ENCODE data around the gene PXDC1. TPM values are rescaled to one million over a fixed set of nuclear protein-coding genes. Genes with fewer than 3 reads are reported as not detected.
A peak's percentile ranks its signal among the peaks of the same experiment; 100 is the strongest.
"Not testable (repeated sequence)": the region's sequence is repeated elsewhere in the genome, so short reads cannot be mapped to it uniquely, and the experiment has no call there.

Gene PXDC1
- total RNA-seq, 1 donor from 2014 or later, result 7.5 TPM

- no peak overlapping the region for H3K27ac Mint-ChIP-seq (ENCODE audit: unreplicated experiment)
- H3K4me1 Mint-ChIP-seq (ENCODE audit: low read depth, unreplicated experiment), result peaks cover 8% of the 10 kb centered on the region
- TF ChIP-seq, protein P1, sequence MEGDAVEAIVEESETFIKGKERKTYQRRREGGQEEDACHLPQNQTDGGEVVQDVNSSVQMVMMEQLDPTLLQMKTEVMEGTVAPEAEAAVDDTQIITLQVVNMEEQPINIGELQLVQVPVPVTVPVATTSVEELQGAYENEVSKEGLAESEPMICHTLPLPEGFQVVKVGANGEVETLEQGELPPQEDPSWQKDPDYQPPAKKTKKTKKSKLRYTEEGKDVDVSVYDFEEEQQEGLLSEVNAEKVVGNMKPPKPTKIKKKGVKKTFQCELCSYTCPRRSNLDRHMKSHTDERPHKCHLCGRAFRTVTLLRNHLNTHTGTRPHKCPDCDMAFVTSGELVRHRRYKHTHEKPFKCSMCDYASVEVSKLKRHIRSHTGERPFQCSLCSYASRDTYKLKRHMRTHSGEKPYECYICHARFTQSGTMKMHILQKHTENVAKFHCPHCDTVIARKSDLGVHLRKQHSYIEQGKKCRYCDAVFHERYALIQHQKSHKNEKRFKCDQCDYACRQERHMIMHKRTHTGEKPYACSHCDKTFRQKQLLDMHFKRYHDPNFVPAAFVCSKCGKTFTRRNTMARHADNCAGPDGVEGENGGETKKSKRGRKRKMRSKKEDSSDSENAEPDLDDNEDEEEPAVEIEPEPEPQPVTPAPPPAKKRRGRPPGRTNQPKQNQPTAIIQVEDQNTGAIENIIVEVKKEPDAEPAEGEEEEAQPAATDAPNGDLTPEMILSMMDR (IDR thresholded peaks at IDR 0.05; ENCODE audit: partially characterized antibody, unreplicated experiment), result no peak
- no peaks in the 10 kb centered on the region for H3K27me3 Mint-ChIP-seq (ENCODE audit: unreplicated experiment)
- H3K4me3 Mint-ChIP-seq (ENCODE audit: unreplicated experiment), result no peak overlapping the region
- H3K36me3 Mint-ChIP-seq (ENCODE audit: unreplicated experiment), result no peaks in the 10 kb centered on the region
- peaks cover 2% of the 10 kb centered on the region for H3K9me3 Mint-ChIP-seq (ENCODE audit: unreplicated experiment)
- DNase-seq, result no peak
Measured at GRCh38 chr6:3777730-3778461, 26.4 kb upstream of the PXDC1 start.

GRCh38 chr6:3776881-3777507 lies 25.5 kb upstream of the PXDC1 start:
- Mint-ChIP-seq H3K36me3 (ENCODE audit: unreplicated experiment) (peaks cover 6% of the 10 kb centered on the region), H3K27me3 (ENCODE audit: unreplicated experiment) (no peaks in the 10 kb centered on the region), H3K4me3 (ENCODE audit: unreplicated experiment) (no peak overlapping the region), H3K27ac (ENCODE audit: unreplicated experiment) (peak overlapping the region; percentile 49), H3K9me3 (ENCODE audit: unreplicated experiment) (peaks cover 2% of the 10 kb centered on the region), H3K4me1 (ENCODE audit: low read depth, unreplicated experiment) (peaks cover 6% of the 10 kb centered on the region)
- DNase-seq, result no peak
- TF ChIP-seq, protein P1 (IDR thresholded peaks at IDR 0.05; ENCODE audit: partially characterized antibody, unreplicated experiment), result no peak

DNA sequence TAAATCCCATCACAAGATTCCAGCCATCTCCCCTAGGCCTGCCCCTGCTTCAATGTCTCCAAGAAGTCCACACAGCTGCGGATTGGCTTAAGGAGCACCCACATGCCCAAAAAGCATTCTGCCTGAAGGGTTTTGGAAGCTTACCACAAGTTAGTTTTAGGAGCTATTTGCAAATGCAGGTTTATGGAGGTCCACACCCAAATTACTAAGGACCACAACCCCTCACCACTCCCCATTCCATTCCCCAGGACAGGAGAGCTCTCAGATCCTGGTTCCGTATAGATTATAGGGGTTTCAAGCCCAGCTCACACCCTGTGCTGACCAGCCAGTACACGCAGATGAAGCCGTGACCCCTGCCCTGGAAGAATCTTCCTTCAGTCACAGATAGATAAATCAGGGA lies 24.3 kb upstream of the PXDC1 start:
- Mint-ChIP-seq H3K4me1 (ENCODE audit: low read depth, unreplicated experiment) (peaks cover 6% of the 10 kb centered on the region), H3K27me3 (ENCODE audit: unreplicated experiment) (no peaks in the 10 kb centered on the region), H3K27ac (ENCODE audit: unreplicated experiment) (no peak overlapping the region), H3K9me3 (ENCODE audit: unreplicated experiment) (peaks cover 2% of the 10 kb centered on the region), H3K36me3 (ENCODE audit: unreplicated experiment) (peaks cover 6% of the 10 kb centered on the region), H3K4me3 (ENCODE audit: unreplicated experiment) (no peak overlapping the region)
- TF ChIP-seq, protein P1 (IDR thresholded peaks at IDR 0.05; ENCODE audit: partially characterized antibody, unreplicated experiment), result no peak
- DNase-seq, result no peak

- TF ChIP-seq, protein P1 (IDR thresholded peaks at IDR 0.05; ENCODE audit: partially characterized antibody, unreplicated experiment), result no peak
- Mint-ChIP-seq H3K27me3 (ENCODE audit: unreplicated experiment) (no peaks in the 10 kb centered on the region), H3K27ac (ENCODE audit: unreplicated experiment) (no peak overlapping the region), H3K9me3 (ENCODE audit: unreplicated experiment) (peaks cover 2% of the 10 kb centered on the region), H3K4me1 (ENCODE audit: low read depth, unreplicated experiment) (peaks cover 5% of the 10 kb centered on the region), H3K4me3 (ENCODE audit: unreplicated experiment) (no peak overlapping the region), H3K36me3 (ENCODE audit: unreplicated experiment) (peaks cover 6% of the 10 kb centered on the region)
- DNase-seq, result no peak
Measured at GRCh38 chr6:3775386-3775785, 23.9 kb upstream of the PXDC1 start.

GRCh38 chr6:3773678-3774298 lies 22.3 kb upstream of the PXDC1 start:
- peaks cover 6% of the 10 kb centered on the region for H3K36me3 Mint-ChIP-seq (ENCODE audit: unreplicated experiment)
- H3K9me3 Mint-ChIP-seq (ENCODE audit: unreplicated experiment), result peaks cover 5% of the 10 kb centered on the region
- peaks cover 2% of the 10 kb centered on the region for H3K4me1 Mint-ChIP-seq (ENCODE audit: low read depth, unreplicated experiment)
- DNase-seq, result no peak
- H3K4me3 Mint-ChIP-seq (ENCODE audit: unreplicated experiment), result no peak overlapping the region
- no peaks in the 10 kb centered on the region for H3K27me3 Mint-ChIP-seq (ENCODE audit: unreplicated experiment)
- H3K27ac Mint-ChIP-seq (ENCODE audit: unreplicated experiment), result no peak overlapping the region
- TF ChIP-seq, protein P1 (IDR thresholded peaks at IDR 0.05; ENCODE audit: partially characterized antibody, unreplicated experiment), result no peak

DNA sequence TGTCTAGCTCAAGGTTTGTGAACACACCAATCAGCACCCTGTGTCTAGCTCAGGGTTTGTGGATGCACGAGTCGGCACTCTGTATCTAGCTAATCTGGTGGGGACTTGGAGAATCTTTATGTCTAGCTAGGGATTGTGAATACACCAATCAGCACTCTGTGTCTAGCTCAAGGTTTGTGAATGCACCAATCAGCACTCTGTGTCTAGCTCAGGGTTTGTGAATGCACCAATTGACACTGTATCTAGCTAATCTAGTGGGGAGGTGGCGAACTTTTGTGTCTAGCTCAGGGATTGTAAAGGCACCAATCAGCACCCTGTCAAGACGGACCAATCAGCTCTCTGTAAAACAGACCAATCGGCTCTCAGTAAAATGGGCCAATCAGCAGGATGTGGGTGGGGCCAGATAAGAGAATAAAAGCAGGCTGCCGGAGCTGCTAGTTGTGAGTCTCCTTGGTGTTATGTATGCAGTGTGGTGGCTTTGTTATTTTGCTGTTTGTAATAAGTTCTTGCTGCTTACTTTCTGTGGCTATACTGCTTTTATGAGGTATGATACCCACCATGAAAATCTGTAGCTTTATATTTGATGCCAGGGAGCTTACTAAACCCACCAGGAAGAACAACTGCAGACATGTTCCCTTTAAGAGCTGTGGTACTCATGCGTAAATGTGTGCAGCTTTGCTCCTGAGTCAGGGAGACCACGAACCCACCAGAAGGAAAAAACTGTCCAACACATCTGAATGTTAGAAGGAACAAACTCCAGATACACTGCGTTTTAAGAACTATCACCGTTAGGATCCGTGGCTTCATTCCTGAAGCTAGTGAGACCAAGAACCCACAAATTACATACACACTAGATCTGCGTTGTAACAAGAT lies 20.9 kb upstream of the PXDC1 start:
- not testable (repeated sequence) for H3K27ac Mint-ChIP-seq (ENCODE audit: unreplicated experiment); DNase-seq; H3K4me3 Mint-ChIP-seq (ENCODE audit: unreplicated experiment); H3K4me1 Mint-ChIP-seq (ENCODE audit: low read depth, unreplicated experiment); H3K27me3 Mint-ChIP-seq (ENCODE audit: unreplicated experiment); H3K36me3 Mint-ChIP-seq (ENCODE audit: unreplicated experiment); H3K9me3 Mint-ChIP-seq (ENCODE audit: unreplicated experiment)
